Measurements from ENCODE around the gene OR2M5.

The OR2M5 gene, protein sequence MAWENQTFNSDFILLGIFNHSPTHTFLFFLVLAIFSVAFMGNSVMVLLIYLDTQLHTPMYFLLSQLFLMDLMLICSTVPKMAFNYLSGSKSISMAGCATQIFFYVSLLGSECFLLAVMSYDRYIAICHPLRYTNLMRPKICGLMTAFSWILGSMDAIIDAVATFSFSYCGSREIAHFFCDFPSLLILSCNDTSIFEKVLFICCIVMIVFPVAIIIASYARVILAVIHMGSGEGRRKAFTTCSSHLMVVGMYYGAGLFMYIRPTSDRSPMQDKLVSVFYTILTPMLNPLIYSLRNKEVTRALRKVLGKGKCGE

DNA sequence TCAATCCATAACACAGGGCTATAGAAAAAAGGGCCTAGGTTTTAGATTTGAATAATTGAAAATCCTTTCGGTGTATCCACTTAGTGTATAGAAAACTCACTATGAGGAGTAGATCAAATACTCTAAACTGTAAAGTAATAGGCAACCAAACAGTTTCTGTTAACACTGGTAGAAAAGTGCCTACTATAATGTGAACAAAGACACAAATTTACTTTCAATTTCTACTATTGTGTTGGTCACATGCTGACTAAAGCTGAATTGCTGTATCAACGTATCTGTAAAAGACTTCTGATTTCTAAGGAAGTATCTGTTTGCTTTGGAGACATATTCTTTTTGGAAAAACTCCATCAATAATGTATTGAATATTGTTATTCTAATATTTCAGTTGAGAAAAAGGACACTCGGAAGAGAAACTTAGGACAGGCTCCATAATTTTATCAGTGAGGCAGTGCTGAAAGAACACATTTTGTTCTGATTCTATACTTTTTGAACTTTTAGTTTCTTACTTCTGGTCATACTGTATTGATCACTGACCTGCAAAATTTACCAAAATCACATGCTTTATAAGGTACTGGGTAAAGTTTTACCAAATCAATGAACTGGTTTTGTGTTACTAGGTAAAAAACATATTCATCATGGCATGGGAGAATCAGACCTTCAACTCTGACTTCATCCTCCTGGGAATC lies at the start of gene OR2M5:
TSS of gene OR2M5 (plus strand) at position 636 of the 686 bp plus-strand sequence. CDS start at position 636, 0 bp downstream.
- peak; percentile 45 for DNase-seq

DNA sequence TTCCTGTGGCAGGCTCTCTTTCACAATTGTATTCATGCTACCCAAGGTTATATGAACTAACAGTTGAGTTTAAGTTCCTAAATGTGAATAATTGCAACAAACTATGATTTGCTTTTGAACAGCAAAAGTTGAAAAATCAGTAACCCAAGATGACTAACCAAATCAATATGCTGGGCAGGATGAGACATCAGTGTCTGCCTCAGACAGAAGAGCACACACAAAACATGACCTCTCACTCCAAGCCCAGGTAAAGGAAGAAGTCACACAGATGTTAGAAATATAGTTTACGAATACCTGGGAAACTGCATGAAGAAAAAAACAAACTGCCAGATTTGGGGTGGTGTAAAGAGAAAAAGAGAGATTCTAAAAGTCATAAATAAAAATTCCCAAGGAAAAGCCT lies 46.4 kb upstream of the OR2M5 start:
- no peak for DNase-seq

DNA sequence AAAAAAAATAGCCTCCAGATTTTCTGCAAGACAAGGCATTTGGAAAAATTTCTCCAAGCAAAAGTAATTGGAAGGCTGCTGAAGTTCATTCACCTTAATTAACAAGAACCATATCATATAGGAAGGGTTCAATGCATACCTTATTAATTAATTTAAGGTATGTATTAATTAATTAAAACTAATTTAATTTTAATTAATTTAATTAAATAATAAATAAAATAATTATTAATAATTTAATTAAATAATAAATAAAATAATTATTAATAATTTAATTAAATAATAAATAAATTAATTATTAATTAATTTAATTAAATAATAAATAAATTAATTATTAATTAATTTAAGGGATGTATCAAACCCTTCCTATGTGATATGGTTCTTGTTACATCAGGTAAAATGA lies 42.1 kb upstream of the OR2M5 start:
- no peak for DNase-seq

DNA sequence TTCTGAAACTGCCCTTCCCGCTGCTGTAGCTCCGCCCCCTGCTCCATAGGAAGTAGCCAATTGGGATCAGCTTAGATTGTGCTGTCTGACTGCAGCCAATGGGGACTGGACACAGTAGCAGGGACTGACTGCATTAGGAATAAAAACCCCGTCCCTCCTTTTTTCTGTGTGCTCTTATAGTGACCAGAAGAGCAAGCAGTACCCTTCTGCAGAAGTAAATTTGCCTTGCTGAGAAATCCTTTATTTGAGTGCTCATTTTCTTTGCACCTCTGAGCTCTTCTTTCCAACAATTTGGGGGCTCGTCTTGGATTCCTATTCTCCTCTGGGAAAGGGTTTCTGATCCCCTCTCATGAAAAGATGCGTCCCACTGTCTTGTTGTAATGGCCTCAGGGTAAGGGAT lies 33.8 kb upstream of the OR2M5 start:
- peak; percentile 12 for DNase-seq

DNA sequence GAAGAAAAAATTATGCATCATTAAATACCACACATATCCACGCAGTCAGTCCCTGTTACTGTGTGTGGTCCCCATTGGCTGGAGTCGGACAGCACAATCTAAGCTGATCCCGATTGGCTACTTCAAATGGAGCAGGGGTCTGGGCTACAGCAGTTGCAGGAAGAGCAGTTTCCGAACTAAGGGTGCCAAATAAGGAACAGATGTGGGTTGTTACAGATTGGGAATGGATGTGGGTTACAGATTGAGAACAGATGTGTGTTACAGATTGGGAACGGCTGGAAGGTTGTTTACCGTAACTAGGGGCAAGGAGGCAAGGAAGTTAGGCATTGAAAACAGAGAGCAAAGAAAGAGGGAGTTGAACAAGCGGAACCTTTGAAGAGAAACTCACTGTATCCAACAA lies 30.1 kb upstream of the OR2M5 start:
- peak; percentile 50 for DNase-seq

DNA sequence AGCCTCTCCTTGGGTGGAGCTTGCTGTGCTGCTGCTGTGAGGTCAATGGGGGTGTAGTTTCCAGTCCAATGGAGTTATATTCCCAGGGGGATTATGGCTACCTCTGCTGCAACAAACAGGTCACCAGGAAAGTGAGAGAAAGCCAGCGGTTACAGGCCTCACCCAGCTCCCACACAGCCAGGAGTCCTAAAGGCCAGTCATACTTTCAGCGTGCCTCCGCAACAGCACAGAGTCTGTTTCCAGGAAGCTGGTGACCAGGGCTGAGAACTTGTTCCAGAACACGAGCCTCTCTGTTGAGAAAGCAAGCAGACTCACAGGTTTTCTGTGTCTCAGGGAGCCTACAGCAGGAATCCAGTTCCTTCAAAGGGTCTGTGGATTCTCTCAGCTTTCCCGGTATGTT lies 17.3 kb upstream of the OR2M5 start:
- no peak for DNase-seq

DNA sequence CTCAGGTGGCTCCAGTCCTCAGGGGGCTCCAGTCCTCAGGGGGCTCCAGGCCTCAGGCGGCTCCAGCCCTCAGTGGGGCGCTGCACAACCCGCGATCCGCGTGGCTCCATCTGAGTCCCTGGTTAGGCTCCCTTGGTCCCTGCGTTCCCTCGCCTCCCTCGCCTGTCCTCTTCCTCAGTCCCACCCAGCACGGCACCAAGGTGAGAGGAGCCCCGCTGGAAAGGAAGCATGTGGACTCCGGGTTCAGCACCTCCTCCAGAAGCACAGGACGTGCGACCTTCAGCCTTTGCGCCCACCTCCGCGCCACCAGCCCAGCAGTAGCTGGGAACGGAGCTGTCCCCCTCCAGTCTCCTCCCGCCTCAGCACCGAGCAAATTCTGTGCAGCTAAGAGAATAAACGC lies 8.1 kb upstream of the OR2M5 start:
- DNase-seq: no peak

DNA sequence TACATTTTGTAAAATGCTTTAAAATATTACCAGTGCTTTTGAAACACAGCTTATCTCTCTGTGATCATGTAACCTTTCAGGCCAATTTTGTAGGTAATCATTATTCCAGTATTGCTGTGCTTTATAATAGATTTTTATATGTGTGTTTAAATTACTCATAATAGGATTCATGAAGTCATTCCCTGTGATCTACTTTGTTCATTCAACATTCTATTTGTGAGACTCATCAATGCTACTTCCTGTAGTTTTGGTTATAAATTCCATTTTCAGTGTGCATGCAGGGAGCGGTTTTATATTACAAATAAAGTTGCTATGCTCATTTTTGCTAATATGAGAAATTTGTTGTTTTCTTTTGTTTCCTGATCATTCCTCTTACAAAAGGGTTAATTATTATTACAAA lies 4.1 kb upstream of the OR2M5 start:
- no peak for DNase-seq

DNA sequence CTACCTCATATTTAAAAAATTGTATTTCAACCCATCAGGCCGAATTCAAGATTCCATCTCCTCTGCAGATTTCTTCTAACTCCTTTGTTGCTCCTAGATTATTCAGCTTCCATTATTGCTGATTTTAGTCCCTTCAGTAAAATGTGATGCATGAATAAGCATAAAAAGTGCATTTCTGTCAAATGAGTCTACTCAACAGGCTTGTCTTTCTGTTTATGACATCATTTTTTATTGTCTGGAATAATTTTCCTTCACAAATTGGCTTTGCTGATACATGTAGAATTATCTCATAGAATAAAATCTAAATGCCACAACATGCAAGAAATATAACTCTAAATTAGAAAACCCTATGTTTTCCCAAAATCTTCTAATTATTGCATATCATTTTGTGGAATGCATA lies 1.6 kb upstream of the OR2M5 start:
- DNase-seq: no peak

DNA sequence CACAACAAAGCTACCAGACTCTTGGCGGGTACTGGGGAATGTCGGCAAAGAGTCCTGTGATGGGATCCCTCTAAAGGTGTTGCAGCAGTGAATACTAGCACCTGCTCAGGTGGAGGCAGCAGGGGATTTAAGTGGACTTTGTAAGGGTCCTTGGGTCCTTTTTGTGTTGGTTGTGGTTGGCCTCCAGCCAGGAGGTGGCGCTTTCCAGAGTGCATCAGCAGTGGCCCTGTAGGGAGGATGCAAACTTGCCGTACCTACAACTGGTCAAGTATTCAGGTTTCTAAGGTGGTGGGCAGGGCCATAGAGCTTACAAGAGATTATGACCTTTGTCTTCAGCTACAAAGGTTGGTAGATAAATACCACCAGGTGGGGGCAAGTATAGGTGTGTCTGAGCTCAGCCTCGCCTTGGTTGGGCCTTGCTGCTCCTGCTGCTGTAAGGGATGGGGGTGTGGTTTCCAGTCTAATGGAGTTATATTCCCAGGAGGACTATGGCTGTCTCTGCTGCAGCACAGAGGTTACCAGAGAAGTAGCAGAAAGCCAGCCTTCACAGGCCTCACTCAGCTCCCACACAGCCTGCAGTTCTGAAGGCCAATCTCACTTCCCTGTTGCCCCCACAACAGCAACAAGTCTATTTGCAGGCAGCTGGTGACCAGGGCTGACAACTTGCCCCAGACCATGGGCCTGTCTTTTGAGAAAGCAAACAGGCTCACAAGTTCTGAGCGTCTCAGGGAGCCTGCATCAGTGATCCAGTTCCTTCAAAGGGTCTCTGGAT lies 7.3 kb downstream of the OR2M5 start:
- no peak for DNase-seq

DNA sequence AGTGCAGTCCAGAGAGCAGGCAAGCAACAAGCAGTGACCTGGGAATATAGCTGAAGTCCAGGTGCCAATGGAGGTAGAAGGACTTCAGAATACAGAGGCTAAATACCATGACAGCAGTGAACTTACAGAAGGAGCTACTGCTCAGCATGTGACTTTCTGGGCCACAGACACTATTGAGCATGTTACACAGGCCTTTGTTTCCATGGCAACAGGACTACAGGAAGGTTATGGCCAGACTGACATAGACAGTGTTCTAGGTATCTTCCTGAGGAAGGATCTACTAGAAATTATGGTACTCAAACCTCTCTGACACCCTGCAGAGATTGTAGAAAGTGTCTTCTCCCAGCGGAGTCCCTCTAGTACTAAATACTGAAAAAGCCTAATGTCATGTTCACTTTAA lies 11.0 kb downstream of the OR2M5 start:
- peak; percentile 21 for DNase-seq

DNA sequence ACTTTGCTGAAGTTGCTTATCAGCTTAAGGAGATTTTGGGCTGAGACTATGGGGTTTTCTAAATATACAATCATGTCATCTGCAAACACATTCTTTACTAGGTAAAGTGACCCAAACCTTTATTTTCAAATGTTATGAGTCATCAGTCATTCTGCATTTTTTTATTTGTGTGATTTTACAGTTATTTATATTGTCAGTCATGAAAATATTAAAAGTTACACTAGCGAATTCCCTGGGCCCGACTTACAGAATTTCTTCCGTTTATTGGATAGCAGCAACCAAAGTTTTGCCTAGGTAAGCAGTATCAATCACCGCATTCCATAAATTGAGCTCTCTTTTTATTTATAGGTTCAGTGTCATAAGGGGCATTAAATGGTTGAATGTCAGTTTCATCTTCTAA lies 13.8 kb downstream of the OR2M5 start:
- no peak for DNase-seq

DNA sequence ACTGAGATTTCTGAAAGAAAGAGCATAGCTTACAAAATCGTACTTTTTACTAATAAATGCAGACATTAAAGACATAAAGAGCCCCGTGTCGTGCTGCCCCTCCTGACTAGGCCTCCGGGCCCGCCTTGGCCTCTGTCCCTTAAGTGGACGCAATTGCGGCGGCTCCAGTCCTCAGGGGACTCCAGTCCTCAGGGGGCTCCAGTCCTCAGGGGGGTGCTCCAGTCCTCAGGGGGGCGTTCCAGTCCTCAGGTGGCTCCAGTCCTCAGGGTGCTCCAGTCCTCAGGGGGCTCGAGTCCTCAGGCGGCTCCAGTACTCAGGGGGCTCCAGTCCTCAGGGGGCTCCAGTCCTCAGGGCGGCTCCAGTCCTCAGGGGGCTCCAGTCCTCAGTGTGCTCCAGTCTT lies 19.1 kb downstream of the OR2M5 start:
- DNase-seq: no peak

DNA sequence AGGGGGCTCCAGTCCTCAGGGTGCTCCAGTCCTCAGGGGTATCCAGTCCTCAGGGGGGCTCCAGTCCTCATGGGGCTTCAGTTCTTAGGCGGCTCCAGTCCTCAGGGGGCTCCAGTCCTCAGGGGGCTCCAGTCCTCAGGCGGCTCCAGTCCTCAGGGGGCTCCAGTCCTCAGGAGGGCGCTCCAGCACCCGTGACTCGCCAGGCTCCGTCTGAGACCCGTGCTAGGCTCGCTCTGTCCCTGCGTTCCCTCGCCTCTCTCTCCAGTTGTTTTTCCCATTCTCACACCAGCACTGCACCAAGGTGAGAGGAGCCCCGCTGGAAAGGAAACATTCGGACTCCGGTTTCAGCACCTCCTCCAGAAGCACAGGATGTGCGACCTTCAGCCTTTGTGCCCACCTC lies 20.2 kb downstream of the OR2M5 start:
- DNase-seq: no peak

DNA sequence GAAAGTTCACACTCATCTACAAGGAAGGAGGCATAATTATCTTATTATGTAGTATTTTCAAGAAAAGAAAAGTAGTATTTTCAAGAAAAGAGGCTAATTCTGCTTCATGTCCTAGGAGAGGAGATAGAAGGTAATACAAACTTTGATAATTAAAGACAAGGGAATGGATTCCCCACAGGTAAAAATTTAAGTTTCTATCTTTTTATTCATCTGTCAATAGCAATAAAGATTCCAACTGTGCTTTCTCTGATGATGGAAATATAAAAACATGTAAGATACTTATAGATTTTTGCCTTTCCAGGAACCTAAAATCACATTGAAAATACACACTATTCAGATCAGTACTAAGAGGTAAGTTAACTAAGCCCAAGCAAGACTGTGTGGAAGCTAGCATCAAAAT lies 29.6 kb downstream of the OR2M5 start, which contains the start of gene OR2M2:
TSS of gene OR2M2 (plus strand) at position 301 of the 400 bp plus-strand sequence. CDS start 5,165 bp downstream, outside the sequence.
- no peak for DNase-seq

DNA sequence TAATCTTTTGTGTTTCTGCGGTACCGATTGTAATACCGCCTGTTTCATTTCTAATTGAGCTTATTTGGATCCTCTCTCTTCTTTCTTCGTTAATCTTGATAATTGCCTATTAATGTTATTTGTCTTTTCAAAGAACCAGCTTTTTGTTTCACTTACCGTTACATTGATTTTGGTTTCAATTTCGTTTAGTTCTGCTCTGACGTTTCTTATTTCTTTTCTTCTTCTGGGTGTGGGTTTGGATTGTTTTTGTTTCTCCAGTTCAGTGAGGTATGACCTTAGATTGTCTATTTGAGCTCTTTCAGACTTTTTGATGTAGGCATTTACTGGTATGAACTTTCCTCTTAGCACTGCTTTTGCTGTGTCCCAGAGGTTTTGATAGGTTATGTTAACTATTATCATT lies 39.0 kb downstream of the OR2M5 start:
- DNase-seq: peak; percentile 72

DNA sequence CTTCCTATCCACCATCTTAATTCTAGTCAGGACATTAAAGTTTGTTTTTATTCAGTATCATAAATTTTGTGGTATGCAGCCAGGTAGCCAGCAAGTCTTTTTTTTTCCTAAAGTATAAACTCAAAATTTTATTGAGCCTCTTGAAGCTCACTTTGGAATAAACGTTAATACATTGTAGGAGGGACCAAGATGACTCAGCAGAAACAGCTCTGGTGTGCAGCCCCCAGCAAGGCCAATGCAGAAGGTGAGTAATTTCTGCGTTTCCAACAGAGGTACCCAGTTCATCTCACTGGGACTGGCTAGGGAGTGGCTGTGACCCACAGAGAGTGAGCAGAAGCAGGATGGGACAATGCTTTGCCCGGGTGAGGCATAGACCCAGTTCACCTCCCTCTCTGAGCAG lies 42.4 kb downstream of the OR2M5 start:
- DNase-seq: peak; percentile 9

DNA sequence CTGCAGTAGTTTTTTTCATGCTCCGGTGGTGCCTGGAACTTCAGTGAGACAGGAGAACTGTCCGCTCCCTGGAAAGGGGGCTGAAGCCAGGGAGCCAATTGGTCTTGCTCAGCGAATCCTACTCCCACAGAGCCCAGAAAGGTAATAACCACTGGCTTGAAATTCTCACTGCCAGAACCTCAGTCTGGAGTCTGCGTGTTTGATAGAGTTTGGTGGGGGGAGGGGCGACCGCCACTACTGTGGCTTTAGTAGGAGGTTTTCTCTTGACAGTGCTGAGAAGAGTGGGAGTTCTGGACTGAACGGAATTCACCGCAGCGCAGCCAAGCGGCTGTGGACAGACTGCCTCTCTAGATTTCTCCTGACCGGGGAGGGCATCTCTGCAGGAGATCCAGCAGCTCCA lies 44.1 kb downstream of the OR2M5 start:
- DNase-seq: peak; percentile 72

DNA sequence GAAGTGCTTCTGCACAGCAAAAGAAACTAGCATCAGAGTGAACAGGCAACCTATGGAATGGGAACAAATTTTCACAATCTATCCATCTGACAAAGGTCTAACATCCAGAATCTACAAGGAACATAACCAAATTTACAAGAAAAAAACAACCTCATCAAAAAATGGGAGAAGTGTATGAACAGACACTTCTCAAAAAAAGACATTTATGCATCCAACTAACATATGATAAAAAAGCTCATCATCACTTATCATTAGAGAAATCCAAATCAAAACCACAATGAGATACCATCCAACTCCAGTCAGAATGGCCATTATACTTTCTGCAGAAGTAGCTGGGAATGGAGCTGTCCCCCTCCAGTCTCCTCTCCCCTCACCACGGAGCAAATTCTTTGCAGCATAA lies 49.2 kb downstream of the OR2M5 start:
- no peak for DNase-seq

Data from OCI-M1 (cell line).